A549 (cell line): ENCODE results near the gene DDX1.

Experiments used
- NR3C1 ChIP-seq: fragments of >200 bp; sonication (Bioruptor Twin); formaldehyde crosslinking; IDR thresholded peaks from 3 replicates; pipeline ENCODE4 v1.6.1; 2017
- RAD21 ChIP-seq, 2 experiments: fragments of >200 bp in 1 of 2; sonication (Bioruptor Twin) in 1 of 2; formaldehyde crosslinking in 1 of 2; IDR thresholded peaks in 1 of 2; conservative IDR thresholded peaks in 1 of 2; 2 replicates in 1 of 2; 3 replicates in 1 of 2; pipeline ENCODE4 v1.6.1; 2012 to 2018; ENCODE audit warnings: inconsistent platforms in 1 of 2
- TF ChIP-seq, protein P1 (sequence below): IDR thresholded peaks from 2 replicates; pipeline ENCODE4 v1.6.1; 2012
- TF ChIP-seq, protein P2 (sequence below): fragments of >200 bp; sonication (Bioruptor Twin); formaldehyde crosslinking; IDR thresholded peaks from 3 replicates; pipeline ENCODE4 v1.5.1; 2016
- TF ChIP-seq, protein P3 (sequence below): IDR thresholded peaks from 2 replicates; pipeline ENCODE4 v1.6.1; 2012

DNA sequence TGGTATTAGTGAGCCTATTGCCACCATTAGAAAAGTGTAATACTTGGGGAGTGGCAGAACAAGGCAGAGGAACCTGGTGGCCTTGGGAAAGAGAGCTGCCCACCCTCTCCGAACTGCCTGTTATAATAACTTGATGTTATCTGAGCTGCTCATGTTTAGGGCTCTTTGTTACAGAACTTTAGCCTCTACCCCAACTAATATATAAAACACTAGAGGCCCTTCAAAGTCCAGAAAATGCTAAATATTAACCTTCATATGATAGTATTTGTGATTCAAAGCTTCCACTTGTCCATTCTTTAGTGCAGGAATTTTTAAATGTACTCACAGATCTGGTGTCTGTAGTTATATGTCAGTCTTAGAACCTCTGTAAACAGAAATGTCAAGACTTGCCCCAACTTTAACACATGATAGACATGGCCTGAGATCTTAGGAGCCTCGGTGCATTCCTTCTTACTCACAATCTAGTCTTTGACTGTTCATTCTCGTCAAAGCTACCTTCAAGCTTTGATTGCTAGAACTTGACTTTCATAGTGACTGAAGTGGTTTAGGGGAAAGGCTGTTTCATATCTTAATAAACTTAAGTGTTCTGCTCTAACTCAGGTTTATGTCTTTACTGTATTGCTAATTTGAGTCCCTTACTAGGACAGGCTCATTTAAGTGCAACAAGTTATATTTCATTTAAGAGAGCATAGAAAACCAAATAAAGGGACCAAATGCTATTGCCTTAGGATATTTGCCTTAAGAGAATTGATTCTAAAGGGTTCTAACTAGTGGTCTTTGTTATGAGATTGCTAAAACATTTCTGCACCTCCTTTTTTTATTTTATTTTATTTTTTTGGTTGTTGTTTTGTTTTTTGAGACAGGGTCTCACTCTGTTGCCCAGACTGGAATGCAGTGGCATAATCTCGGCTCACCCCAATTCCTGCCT, 41.6 kb downstream of the DDX1 start:
- TF ChIP-seq, protein P1, sequence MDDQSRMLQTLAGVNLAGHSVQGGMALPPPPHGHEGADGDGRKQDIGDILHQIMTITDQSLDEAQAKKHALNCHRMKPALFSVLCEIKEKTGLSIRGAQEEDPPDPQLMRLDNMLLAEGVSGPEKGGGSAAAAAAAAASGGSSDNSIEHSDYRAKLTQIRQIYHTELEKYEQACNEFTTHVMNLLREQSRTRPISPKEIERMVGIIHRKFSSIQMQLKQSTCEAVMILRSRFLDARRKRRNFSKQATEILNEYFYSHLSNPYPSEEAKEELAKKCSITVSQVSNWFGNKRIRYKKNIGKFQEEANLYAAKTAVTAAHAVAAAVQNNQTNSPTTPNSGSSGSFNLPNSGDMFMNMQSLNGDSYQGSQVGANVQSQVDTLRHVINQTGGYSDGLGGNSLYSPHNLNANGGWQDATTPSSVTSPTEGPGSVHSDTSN, result no peak
- TF ChIP-seq, protein P2, sequence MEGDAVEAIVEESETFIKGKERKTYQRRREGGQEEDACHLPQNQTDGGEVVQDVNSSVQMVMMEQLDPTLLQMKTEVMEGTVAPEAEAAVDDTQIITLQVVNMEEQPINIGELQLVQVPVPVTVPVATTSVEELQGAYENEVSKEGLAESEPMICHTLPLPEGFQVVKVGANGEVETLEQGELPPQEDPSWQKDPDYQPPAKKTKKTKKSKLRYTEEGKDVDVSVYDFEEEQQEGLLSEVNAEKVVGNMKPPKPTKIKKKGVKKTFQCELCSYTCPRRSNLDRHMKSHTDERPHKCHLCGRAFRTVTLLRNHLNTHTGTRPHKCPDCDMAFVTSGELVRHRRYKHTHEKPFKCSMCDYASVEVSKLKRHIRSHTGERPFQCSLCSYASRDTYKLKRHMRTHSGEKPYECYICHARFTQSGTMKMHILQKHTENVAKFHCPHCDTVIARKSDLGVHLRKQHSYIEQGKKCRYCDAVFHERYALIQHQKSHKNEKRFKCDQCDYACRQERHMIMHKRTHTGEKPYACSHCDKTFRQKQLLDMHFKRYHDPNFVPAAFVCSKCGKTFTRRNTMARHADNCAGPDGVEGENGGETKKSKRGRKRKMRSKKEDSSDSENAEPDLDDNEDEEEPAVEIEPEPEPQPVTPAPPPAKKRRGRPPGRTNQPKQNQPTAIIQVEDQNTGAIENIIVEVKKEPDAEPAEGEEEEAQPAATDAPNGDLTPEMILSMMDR, result no peak
- TF ChIP-seq NR3C1 (no peak), RAD21 (conservative IDR thresholded peaks at IDR 0.05 in 1 of 2, IDR thresholded peaks at IDR 0.05 in 1 of 2) (no peak)
- TF ChIP-seq, protein P3, sequence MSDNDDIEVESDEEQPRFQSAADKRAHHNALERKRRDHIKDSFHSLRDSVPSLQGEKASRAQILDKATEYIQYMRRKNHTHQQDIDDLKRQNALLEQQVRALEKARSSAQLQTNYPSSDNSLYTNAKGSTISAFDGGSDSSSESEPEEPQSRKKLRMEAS, result no peak
